GM21619 (cell line): Measurements from ENCODE around the gene MID2.
"Not testable (repeated sequence)": the region's sequence is repeated elsewhere in the genome, so short reads cannot be mapped to it uniquely, and the experiment has no call there.

Source experiments
- ATAC-seq: cut with Tn5 transposase; IDR thresholded peaks from one replicate; pipeline ENCODE4 v1.9.1; 2021; ENCODE audit not compliant: unreplicated experiment

MID2 gene

DNA sequence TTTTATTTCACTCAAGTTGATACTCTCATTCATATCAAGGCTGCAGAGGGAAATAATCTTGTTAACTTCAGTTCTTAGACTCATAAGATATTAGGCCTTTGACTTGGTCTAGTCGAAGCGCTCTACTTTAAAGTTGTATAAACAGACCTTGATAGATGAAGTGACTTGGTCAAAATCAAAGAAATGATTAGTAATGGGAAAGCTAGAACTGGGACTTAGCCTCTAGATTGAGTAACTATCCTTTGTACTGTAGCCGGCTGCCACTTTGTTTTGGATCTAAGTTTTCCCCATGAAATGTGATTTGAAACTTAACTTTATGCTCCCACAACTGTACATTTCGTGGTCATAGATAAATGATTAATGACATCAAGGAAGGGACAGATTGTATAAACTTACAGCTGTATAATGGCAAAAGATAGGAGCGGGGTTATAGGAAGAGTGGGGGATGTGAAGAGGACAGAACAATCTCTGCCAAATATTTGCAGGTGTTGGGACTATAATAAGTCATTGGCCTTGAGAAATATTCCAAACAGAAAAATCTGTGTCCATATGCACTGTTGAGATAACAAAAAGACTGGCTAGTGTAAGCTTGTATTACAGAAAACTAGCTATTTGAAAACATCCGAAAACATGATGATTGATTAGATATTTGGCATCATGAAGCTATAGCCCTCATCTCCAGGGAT is 17.2 kb downstream of the MID2 start:
- no peak for ATAC-seq

DNA sequence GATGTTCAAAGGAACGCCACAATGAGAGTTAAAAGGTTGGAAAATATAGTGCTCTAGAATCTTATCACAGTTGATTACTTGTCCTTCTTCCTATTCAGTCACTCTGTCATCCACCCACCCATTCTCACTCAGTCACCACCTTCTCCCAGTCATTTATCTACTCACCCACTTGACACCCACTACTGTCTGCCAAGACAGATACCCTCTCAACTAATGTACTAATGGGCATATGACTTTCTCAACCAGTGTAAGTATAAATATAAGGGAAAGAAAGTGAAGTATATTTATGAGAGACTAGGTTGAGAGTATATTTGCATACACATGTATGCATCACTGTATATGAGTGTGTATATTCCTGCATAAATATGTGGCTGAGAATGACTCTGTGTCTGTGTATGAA is 20.0 kb downstream of the MID2 start:
- ATAC-seq, result no peak

DNA sequence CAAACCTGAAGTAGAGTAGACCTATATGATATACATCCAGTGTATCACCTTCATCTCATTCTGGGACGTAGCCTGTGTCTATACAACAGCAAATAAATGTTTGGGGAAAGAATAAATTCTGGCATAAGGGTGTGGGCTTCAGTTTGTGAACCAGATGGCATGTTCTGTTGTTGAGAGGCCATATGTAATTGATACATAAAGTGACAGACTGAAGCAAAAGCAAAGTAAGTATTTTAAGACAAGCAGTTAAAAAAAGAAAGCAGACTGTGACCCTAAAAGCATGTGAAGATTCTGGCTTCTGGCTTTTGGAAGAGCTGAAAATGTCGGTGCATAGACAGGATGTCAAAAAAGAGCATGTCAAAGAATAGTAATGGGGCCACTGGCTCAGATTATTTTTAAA is 22.9 kb downstream of the MID2 start:
- no peak for ATAC-seq

DNA sequence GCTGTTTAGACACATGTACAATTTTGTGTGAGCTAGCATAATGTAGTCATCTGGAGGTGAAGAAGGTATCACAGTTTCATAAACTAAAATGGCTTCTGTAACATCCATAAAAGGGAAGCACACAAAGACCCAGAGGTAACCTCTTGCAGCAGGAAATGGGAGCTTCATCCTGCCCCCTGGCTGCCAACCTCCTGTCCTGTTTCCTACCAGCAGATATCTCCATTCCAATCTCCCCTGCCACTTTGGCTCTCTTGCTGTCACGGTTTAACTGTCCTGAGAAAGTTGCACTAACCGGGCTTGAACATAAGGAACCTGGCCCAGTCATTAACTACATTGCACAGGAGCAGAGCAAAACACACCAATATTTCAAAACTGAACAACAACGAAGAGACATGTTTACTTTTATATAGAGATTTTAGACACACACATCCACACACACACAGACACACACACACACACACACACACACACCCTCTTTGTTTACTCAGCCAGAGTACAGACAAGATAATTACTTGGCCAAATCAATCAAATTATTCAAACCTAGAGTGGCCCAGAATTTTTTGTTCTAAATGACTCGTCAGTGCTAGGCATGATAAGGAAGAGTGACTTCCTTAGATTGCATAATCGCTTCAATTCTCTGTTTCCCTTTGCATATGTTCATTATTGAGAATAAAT is 24.2 kb downstream of the MID2 start:
- ATAC-seq, result no peak

DNA sequence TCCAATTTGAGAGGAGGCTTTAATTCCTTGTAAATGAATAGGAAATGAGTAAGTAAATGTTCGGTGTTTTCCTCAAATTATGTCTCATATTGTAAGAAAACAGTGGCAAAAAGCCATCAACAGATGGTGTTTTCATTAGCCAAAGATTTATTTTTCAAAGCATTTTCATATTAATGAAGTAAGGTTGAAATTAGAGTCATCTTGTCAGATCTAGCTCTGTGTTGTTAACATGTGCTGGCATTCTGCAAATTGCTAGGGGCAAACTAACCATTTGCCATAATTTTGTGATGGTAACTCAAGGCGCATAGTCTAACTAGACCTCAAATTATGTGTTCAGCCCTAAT is 24.7 kb downstream of the MID2 start:
- no peak for ATAC-seq

DNA sequence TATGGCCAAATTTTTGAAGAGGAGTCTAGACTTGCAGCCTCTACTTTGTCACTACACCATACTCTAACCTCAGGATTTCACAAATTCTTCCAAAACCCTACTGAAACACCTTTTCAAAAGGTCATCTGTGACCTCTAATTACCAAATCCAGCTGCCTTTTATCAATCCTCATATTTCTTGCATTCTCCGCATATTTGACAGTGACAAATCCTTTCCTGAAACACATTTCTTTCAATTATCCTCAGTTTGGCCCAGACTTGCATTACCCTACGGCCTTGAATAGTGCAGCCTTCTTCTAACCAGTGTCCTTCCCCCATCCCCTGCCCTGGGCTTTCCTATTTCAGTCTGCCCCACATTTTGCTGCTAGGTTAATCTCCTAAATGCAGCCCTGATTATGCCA is 25.5 kb downstream of the MID2 start:
- ATAC-seq, result no peak

DNA sequence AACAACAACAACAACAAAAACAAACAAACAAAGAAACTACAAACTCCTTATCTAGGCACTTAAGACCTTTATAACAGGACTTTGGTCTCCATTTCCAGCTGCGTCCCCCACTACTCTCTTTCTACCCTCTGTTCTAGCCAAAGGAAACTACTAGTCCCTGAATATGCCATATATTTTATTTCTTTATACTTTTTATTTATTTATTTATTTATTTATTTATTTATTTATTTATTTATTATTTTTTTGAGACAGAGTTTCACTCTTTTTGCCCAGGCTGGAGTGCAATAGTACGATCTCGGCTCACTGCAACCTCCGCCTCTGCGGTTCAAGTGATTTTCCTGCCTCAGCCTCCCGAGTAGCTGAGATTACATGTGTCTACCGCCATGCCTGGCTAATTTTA is 26.0 kb downstream of the MID2 start:
- not testable (repeated sequence) for ATAC-seq

DNA sequence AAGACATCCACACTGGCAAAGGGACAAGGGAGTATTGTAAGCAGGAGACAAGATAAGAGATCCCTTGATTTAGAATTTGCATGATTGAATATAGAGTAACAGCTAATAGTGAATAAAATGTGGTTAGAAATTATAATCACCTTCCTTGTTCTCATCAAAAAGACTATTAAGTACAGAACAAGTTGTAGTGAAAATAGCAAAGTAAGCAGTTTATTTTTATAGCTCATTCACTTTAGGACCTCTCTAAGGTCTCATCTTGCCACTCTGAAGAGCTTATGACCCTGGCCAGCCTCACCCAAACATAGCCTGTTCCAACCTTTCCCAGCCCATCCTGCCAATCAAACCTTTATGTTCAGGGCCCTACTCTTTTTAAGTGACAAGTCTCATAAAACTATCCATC is 30.6 kb downstream of the MID2 start:
- ATAC-seq, result no peak

DNA sequence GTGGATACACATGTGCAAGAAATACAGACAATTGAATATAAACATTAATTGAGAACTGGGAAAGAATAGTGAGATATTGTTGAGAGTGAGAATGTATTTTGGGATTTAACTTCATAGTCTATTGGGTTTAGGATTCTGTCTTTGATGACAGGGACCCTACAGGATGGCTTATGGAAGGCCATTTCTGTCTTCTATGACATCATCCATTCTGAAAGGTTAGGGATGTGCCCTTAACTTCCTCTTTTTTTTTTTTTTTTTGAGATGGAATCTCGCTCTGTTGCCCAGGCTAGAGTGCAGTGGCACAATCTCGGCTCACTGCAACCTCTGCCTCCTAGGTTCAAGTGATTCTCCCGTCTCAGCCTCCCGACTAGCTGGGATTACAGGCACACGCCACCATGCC is 31.4 kb downstream of the MID2 start:
- ATAC-seq, result not testable (repeated sequence)

DNA sequence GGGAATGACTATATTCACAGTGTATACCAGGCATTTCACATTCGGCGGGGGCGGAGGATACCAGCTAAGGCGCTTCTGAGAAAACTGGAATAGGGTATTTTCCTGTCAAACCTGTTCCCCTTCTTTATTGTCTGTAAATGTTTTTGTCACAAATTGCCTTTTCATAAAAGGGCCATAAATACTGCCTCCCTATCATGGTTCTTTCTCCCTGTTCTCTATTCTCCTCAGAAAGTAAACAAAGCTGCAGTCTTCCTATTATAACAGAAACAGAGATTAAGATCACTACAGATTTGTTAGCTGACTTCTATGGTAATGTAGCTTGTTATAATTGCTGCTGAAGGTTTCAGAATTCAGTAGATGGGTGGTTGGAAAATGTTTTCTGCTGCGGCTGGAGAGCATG is 32.2 kb downstream of the MID2 start:
- no peak for ATAC-seq

DNA sequence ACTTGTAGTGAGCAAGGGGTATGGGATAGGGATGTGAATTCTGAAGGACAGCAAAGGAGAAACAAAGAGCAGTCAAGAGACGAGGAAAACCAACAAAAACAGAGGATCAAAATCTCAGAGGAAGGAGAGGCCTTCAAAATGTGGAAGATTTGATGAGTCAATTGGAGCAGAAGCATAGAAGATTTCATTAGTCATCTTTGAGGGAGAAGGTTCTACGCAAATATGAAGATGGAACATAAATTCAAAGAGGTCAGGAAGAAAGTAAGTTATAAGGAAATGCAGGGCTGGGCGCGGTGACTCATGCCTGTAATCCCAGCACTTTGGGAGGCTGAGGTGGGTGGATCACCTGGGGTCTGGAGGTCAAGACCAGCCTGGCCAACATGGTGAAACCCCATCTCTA is 35.4 kb downstream of the MID2 start:
- ATAC-seq, result no peak

DNA sequence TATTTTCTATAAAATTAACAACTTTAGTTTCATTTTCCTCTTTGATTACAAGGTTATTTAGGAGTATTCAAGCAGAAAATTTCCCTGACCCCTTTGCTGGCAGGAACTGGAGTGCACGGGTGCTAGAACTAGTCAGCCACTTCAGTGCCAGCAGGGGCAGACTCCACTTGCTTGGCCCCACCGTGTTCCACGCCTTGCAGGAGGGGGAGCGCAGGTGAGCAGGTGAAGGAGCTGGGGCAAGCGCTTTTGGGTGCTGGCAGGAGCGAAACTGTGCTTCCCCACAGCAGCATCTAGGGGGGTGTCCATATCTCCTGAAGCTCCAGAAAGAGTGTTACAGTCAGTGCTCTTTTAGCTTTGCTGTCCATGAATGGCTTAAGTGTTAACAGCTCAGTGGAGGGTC is 45.5 kb downstream of the MID2 start:
- ATAC-seq, result no peak

DNA sequence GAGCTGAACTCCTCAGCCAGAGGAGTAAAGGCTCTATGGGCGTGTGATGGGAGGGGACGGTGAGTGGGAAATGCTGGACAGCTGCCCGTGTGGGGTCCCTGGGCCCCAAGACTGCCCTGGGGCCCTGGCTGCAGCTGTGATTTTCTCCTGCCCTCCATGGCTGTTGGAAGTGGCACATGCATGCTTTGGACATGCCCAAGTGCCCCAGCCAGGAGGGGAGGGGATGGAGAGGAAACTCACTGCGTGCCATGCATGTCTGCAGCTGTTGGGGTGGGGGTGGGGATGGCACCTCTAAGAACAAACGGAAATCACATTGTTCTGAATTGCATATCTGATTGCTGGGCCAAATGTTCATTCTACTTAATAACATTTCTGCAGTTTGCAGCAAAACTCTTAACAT is 52.4 kb downstream of the MID2 start:
- ATAC-seq, result no peak

DNA sequence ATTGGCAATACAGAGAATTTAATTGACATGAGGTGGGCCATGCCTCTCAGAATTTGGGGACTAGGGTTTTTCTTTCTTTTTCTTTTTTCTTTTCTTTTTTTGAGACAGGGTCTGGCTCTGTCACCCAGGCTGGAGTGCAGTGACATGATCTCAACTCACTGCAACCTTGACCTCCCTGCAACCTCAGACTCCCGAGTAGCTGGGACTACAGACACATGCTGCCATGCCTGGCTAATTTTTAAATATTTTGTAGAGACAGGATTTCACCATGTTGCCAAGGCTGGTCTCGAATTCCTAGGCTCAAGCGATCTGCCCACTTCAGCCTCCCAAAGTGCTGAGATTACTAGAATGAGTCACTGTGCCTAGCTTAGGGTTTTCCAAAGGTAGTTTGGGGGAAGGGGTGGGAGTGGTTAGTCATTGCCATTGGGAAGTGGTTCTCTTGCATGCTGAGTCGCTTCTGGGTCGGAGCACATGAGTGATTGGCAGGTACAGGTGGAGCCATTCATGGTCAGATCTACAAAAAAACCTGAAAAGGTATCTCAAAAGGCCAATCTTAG is 54.5 kb downstream of the MID2 start:
- ATAC-seq, result no peak

DNA sequence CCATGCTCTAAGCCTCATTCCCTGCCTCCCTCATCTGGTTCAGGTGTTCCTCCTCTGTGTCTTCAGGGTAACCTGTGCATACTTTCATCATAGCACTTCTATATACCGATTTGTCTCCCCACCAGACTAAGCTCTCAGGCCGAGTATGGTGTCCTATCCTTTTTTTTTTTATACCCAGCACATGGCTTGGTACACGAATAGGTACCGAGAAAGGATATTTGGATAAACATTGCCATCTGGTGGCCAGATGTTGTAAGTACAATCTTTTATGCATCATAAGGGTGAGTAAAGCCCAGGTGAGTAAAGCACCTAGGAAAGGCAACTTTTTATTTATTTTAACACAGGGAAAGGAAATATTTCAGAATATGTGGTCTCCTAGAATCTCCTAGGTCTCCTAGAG is 68.4 kb downstream of the MID2 start:
- ATAC-seq, result peak; percentile 67

DNA sequence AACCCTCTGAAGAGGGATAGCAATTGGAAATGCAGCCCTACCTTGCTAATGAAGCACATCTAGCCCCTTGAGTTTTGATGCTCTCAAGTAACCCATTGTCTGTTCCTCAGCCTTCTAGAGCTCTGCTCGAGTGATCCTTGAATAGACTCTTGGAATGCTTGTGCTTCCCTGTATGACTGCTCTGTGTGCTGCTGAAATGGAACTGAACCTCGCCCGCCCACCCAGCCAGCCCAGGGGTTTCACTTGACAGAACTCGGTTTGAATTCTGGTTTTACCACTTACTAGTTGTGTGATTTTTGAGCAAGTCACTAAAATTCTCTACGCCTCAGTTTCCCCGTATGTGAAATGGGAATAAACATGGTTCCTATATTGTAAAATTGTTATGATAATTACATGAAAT is 77.1 kb downstream of the MID2 start:
- no peak for ATAC-seq

DNA sequence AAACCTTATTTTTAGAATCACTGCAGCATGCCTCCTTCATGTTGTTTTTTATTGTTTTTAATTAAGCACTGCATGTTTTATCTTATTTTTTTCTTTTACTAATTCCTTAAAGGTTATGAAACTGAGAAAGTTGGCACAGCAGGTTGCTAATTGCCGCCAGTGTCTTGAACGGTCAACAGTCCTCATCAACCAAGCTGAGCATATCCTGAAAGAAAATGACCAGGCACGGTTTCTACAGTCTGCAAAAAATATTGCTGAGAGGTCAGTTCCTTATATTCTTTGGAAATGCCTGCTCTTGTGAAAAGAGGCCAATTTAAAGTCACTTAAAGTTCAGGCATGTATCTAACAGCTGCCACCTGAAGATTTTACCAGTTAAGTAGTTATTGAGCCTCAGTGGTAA is 79.7 kb downstream of the MID2 start:
- no peak for ATAC-seq

DNA sequence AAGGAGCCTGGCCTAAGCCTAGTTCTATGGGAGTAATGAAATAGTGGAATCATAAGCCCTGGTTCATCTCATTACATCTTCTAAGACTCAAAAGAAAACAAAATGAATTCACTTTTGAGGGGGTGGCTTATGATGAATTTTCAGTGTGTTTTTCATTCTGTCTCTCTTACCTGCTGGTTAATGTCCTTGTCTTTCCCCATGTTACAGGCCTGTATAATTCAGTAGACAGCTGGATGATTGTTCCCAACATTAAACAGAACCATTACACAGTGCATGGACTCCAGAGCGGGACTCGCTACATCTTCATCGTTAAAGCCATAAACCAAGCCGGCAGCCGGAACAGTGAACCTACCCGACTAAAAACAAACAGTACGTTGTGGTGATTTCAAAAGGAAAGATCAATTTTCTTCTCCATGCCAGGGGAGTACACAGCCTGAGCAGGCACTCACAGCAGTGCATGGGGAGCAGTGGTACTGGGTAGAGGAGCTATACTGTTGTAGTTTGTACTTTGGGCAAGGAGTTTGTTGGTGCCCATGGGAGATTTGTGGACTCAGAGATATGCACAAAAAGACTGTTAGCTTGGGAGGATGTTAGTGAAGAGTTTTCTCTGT is 98.6 kb downstream of the MID2 start:
- ATAC-seq, result no peak

DNA sequence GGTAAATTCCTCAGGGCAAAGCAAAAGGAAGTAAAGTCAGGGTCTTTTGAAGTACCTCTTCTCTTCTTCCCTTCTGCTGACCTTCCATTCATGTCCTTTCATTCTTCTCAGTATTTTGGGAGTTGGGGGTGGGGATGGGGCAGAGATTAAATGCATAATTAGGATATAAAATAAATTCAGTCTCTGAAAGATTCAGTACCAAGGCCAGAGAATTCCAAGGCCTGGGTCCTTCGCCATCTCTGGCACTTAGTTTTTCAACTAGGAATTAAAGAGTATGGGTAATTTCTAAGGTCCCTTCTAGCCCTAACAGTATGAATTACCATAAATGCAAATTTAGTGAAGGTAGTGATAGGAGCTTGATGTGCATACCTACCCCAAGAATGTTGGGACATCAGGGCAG is 108.6 kb downstream of the MID2 start:
- ATAC-seq, result no peak

DNA sequence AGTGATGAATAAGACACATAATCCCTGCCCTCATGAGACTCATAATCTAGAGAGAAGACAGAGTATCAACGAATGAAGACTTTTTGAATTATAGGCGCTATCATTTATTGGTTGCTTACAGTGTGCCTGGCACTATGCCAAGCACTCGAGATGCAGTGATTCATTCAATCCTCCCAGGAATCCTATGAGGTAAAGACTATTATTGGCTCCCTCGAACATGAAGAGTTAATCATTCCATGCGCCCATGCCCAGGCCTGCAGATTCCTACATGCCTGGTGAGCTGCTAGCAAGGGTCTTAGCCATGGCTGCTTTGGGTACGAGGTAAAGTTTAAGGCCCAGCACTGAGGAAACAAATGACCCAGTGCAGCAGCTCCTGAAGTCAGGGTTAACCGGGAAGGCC is 109.5 kb downstream of the MID2 start:
- ATAC-seq, result no peak

DNA sequence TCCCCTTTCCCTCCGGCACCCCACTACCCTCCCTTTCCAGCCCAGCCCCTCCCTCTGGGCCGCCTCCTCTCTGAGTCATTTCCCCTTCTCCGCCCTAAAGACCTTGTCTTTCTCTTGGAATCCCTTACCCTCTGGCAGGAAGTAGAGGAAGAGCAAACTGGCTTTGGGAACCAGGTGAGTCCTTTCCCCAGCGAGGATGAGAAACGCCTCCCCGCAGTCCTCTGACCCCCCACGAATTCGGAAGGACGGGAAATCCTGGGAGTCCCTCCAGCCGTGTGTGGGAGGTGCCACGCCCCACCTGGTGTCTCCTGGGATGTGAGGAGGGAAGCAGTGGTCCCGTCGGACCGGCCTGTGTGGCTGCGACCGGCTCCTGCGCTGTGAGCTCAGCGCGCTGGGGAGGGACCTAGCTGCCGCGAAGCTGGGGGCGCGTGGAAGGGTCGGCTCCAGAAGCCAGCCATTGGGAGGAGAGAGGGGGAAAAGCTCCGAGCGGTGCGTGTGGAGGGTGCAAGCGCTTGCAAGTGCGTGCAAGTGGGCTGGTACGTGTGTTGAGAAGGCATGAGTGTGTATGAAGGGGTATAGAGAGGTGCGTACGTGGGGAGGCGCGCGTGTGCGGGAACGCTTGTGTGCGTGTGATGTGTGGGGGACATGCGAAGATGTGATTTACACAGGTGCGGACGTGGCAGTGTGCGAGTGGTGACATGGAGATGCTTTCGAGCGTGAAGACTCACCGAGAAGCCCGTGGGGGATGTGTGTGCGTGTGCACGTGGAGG is 110.2 kb downstream of the MID2 start:
- no peak for ATAC-seq

DNA sequence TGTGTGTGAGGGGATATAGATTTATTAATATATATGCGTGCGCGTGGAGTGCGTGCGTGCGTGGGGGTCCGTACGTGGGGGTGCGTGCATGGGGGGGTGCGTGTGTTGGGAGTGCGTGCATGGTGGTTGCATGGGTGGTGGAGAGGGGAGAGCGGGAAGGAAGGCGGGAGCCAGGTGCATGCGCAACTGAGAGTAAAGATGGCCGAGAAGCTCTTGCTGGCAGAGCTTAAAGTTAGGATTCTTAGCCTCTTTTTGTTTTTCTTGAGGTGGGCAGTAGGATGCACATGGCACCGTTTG is 110.7 kb downstream of the MID2 start:
- ATAC-seq, result no peak
